Endodermal cell (in vitro differentiated cells): ENCODE data around the gene ROPN1L. TPM values are rescaled to one million over a fixed set of nuclear protein-coding genes. Genes with fewer than 3 reads are reported as not detected.

Source experiments
- DNase-seq: peaks from one replicate; pipeline ENCODE4 v3.0.0-alpha.2; 2017
- H3K27ac ChIP-seq: 2 replicates; pipeline ENCODE4 v1.5.1; 2013; ENCODE audit warnings: mild to moderate bottlenecking, low read depth, low read length, moderate library complexity
- H3K27me3 ChIP-seq: 2 replicates; pipeline ENCODE4 v1.6.1; 2013; ENCODE audit warnings: mild to moderate bottlenecking, low read length, moderate library complexity; ENCODE audit not compliant: insufficient read depth, control insufficient read depth, poor library complexity, severe bottlenecking
- H3K36me3 ChIP-seq: 2 replicates; pipeline ENCODE4 v1.7.0; 2013; ENCODE audit warnings: mild to moderate bottlenecking, low read length, moderate library complexity; ENCODE audit not compliant: control insufficient read depth, insufficient read depth
- H3K4me1 ChIP-seq: one replicate; pipeline ENCODE4 v1.7.0; 2013; ENCODE audit warnings: low read length; ENCODE audit not compliant: control insufficient read depth, insufficient read depth
- H3K4me3 ChIP-seq: 2 replicates; pipeline ENCODE4 v1.5.1; 2013; ENCODE audit warnings: mild to moderate bottlenecking, low read length, moderate library complexity
- H3K9ac ChIP-seq: 2 replicates; pipeline ENCODE4 v1.6.1; 2013; ENCODE audit warnings: mild to moderate bottlenecking, low read length, moderate library complexity; ENCODE audit not compliant: poor library complexity, severe bottlenecking; ENCODE audit errors: extremely low read depth
- H3K9me3 ChIP-seq: 2 replicates; pipeline ENCODE4 v1.6.1; 2013; ENCODE audit warnings: mild to moderate bottlenecking, low read length, moderate library complexity; ENCODE audit not compliant: control insufficient read depth
- H3K27ac Mint-ChIP-seq: 2 replicates; pipeline ENCODE4 v1.8.0; 2020; ENCODE audit warnings: mixed read lengths
- H3K27me3 Mint-ChIP-seq: 2 replicates; pipeline ENCODE4 v1.8.0; 2021; ENCODE audit warnings: mild to moderate bottlenecking, mixed read lengths; ENCODE audit not compliant: insufficient read depth
- H3K36me3 Mint-ChIP-seq: 2 replicates; pipeline ENCODE4 v1.8.0; 2020; ENCODE audit warnings: low read depth, mixed read lengths
- H3K4me1 Mint-ChIP-seq: 2 replicates; pipeline ENCODE4 v1.8.0; 2020; ENCODE audit warnings: mixed read lengths
- H3K4me3 Mint-ChIP-seq: 2 replicates; pipeline ENCODE4 v1.8.0; 2020; ENCODE audit warnings: mild to moderate bottlenecking, moderate library complexity, mixed read lengths
- H3K9me3 Mint-ChIP-seq: 2 replicates; pipeline ENCODE4 v1.8.0; 2020; ENCODE audit warnings: mild to moderate bottlenecking, mixed read lengths
- WGBS, 2 experiments: methylation state at CpG; one replicate each; pipeline versions ENCODE4 v1.1.5 to v1.1.7; 2013; ENCODE audit warnings: missing lambda C conversion rate in 2 of 2, mixed read lengths in 1 of 2; ENCODE audit not compliant: insufficient coverage in 1 of 2, insufficient read length in 1 of 2; 5-methylcytosine and 5-hydroxymethylcytosine counted together
- total RNA-seq, 2 donors: library from RNA; stranded (reverse); fragmentation: NEBNext Ultra II Directional in 1 of 2; extraction: Animal tissue kit (Norgen Biotek cat#: 25700) in 1 of 2; gene quantifications; 2 replicates in 1 of 2; 3 replicates in 1 of 2; pipeline ENCODE4 v1.2.1, GENCODE V29; 2021
- TF ChIP-seq, protein P1 (sequence below): fragments of 200-600 bp; sonication (generic); conservative IDR thresholded peaks from 2 replicates; pipeline ENCODE4 v1.5.0; 2021; ENCODE audit warnings: antibody characterized with exemption, mild to moderate bottlenecking

ROPN1L gene
- total RNA-seq, 2 donors from 2014 or later, result 0.70 TPM; not detected in 1

DNA sequence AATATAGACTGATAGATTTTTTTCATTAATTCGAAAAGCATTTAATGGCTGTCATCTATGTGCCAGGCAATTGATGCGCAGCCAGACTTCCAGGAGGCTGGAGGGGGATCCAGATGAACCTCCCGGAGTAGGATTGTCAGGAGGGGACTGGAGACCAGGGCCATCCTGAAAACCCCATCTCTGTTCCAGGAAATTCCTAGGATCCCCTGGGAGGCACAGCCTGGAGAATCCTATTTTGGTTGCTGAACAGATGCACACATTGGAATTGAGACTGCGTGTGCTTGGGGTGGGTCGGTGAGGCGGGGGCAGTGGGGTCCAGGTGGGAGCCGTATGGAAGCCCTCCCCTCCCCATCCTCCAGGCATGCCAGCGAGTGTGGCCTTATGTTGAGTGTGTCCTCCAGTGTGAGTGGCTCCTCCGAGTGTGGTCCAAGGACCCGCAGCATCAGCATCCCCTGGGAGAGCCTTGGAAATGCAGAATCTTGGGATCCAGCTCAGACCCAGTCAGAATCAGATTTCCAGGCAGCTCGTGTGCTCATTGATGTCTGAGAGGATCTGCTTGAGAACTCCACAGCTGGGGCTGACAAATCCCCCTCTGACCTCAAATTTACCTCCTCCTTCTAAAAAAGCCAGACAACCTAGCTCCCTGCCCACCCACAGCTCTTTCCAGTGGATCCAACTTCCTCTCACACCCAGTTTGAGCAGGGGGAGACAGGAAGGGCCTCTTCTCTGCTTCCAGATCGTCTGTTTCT lies 38.7 kb downstream of the ROPN1L start:
- Mint-ChIP-seq H3K36me3 (no peaks in the 10 kb centered on the region), H3K4me1 (peaks cover 34% of the 10 kb centered on the region), H3K27me3 (peaks cover 43% of the 10 kb centered on the region), H3K27ac (no peak overlapping the region), H3K9me3 (peaks cover 15% of the 10 kb centered on the region), H3K4me3 (no peak overlapping the region)
- Histone ChIP-seq H3K9me3 (peaks cover 12% of the 10 kb centered on the region), H3K4me3 (no peak overlapping the region), H3K4me1 (no peaks in the 10 kb centered on the region), H3K27ac (no peak overlapping the region), H3K9ac (no peak overlapping the region), H3K36me3 (no peaks in the 10 kb centered on the region), H3K27me3 (no peaks in the 10 kb centered on the region)
- DNase-seq, result no peak
- TF ChIP-seq, protein P1, sequence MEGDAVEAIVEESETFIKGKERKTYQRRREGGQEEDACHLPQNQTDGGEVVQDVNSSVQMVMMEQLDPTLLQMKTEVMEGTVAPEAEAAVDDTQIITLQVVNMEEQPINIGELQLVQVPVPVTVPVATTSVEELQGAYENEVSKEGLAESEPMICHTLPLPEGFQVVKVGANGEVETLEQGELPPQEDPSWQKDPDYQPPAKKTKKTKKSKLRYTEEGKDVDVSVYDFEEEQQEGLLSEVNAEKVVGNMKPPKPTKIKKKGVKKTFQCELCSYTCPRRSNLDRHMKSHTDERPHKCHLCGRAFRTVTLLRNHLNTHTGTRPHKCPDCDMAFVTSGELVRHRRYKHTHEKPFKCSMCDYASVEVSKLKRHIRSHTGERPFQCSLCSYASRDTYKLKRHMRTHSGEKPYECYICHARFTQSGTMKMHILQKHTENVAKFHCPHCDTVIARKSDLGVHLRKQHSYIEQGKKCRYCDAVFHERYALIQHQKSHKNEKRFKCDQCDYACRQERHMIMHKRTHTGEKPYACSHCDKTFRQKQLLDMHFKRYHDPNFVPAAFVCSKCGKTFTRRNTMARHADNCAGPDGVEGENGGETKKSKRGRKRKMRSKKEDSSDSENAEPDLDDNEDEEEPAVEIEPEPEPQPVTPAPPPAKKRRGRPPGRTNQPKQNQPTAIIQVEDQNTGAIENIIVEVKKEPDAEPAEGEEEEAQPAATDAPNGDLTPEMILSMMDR, result no peak
- WGBS, 2 experiments, result 85 to 92% methylated on average over 6 to 12 of the region's 12 CpGs

DNA sequence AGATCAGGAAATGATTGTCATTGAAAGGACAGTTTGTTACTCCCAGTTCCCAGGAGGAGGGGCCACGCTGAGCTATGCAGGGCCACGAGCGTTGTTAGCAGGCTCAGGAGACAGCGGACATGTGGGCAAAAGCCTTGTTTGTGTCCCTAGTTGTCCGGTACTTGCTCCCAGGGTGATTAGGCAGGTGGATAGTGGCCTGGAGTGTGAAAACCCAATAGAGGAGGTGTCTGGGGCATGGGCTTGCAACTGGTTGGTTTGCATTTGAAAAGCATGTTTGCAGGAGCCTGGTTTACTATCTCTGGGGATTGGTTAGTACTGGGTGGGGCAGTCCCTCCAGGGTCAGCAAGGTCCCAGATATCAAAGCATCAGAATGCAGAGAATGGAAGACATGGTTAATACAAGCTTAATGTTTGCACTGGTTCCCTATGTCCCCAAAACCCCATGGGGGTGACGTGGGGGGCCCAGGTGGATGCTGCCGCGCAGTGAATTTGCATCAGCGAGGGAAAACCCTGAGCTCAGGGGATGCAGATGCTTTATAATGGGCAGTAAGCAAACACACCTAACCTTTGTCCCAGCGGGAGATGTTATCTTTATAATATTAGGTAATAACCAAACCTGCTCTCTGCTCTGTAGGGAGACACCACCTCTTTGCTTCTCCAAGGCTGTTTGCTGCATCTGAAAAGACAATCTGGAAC lies 39.7 kb downstream of the ROPN1L start:
- Mint-ChIP-seq H3K27ac (no peak overlapping the region), H3K9me3 (peaks cover 15% of the 10 kb centered on the region), H3K4me3 (no peak overlapping the region), H3K36me3 (no peaks in the 10 kb centered on the region), H3K4me1 (peaks cover 38% of the 10 kb centered on the region), H3K27me3 (peaks cover 37% of the 10 kb centered on the region)
- peak; percentile 77 for DNase-seq
- Histone ChIP-seq H3K36me3 (no peaks in the 10 kb centered on the region), H3K27me3 (no peaks in the 10 kb centered on the region), H3K4me1 (no peaks in the 10 kb centered on the region), H3K4me3 (no peak overlapping the region), H3K27ac (no peak overlapping the region), H3K9ac (no peak overlapping the region), H3K9me3 (peaks cover 12% of the 10 kb centered on the region)
- TF ChIP-seq, protein P1, result no peak
- 53 to 70% methylated on average over 9 to 10 of the region's 10 CpGs for WGBS, 2 experiments

DNA sequence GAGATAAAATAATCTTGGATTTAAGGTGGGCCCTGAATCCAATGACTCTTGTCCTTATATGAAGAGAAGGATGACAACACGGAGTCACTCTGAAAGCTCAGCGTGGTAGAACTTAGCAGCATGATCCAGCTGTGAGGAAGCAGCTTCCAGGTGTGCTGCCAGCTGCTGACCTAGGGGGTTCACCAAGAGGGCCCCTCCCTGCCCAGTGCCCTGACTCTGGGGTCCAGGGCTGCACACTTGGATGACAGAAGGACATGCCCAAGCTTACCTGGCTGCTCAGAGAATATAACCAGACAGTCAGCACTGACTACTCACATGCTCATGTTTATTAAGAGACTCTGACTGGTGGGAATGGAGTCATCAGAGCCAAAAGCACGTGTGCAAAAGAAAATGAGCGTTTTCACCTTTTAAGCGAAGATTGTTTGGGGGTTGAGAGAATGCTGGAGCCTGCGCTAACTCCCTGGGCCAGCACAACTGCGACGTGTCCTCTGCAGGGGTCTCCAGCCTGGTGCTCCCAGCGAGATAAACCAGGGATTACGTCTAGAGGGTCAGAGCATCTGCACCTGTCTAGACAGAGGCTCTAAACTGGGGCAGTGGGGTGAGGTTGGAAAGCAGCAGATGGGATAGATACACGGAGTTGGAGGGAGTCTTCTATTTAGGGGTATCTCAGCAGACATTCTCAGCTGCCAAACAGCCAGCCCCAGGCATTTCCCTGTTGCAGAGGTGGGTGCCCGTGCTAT lies 41.3 kb downstream of the ROPN1L start:
- Mint-ChIP-seq H3K36me3 (no peaks in the 10 kb centered on the region), H3K4me1 (peaks cover 47% of the 10 kb centered on the region), H3K9me3 (peaks cover 12% of the 10 kb centered on the region), H3K27me3 (peaks cover 27% of the 10 kb centered on the region), H3K27ac (no peak overlapping the region), H3K4me3 (no peak overlapping the region)
- no peak for DNase-seq
- no peak overlapping the region for H3K27ac ChIP-seq
- WGBS, 2 experiments, result 87 to 89% methylated on average over 10 to 12 of the region's 12 CpGs
- no peaks in the 10 kb centered on the region for H3K27me3 ChIP-seq
- H3K9me3 ChIP-seq, result peaks cover 12% of the 10 kb centered on the region
- no peak overlapping the region for H3K4me3 ChIP-seq
- H3K36me3 ChIP-seq, result no peaks in the 10 kb centered on the region
- H3K9ac ChIP-seq, result no peak overlapping the region
- no peaks in the 10 kb centered on the region for H3K4me1 ChIP-seq
- TF ChIP-seq, protein P1, result no peak
